GM13977 (cell line): ENCODE data around the gene FST.
A peak's percentile ranks its signal among the peaks of the same experiment; 100 is the strongest.

Experiments
- DNase-seq: peaks from one replicate; pipeline ENCODE4 v3.0.0; 2012; ENCODE audit warnings: low spot score
- CTCF ChIP-seq: IDR thresholded peaks from 2 replicates; pipeline ENCODE4 v1.5.1; 2012; ENCODE audit warnings: mild to moderate bottlenecking, control low read depth; ENCODE audit not compliant: insufficient read depth; ENCODE audit errors: extremely low read depth, missing control alignments
- in situ Hi-C: fragments of 300-500 bp; cut with MboI; formaldehyde crosslinking; loops from one replicate; pipeline ENCODE4 v1.12.0; 2022; ENCODE audit warnings: low sequenced_read_pairs, low pct_unique_long_range_greater_than_20kb, mixed read lengths, inconsistent platforms; ENCODE audit not compliant: unreplicated experiment

The FST gene

GRCh38 chr5:53479045-53479589, 1.3 kb upstream of the FST start:
- TF ChIP-seq CTCF = no peak
- in situ Hi-C loops = no loop called here
- peak; percentile 42 for DNase-seq

- in situ Hi-C loops = no loop called here
- DNase-seq = peak; percentile 52
- TF ChIP-seq CTCF = no peak
Observed at GRCh38 chr5:53479590-53480415, 626 bp upstream of the FST start.

- peak; percentile 11 for DNase-seq
- in situ Hi-C loops = no loop called here
- no peak for TF ChIP-seq CTCF
Observed at GRCh38 chr5:53481159-53481886, 894 bp downstream of the FST start.

- DNase-seq = peak; percentile 78
- TF ChIP-seq CTCF = no peak
- in situ Hi-C loops = no loop called here
Observed at GRCh38 chr5:53481887-53482716, 1.7 kb downstream of the FST start.

GRCh38 chr5:53482717-53483638, 2.5 kb downstream of the FST start:
- peak; percentile 37 for DNase-seq
- peak; percentile 37 for TF ChIP-seq CTCF
- in situ Hi-C loops = no loop called here
